Measurements from ENCODE around the gene BTC. TPM values are rescaled to one million over a fixed set of nuclear protein-coding genes. Genes with fewer than 3 reads are reported as not detected.

BTC gene
- total RNA-seq, 1 donor from 2014 or later = 0.20 TPM

Other genes with a start within 250 kb of the BTC start
- 1.2 and 2.4 TPM in 2 replicates for gene PARM1, start 138.6 kb upstream of the BTC start, total RNA-seq

Data from astrocyte (in vitro differentiated cells and primary cell).